ENCODE measurements around the gene ZNF862.

ZNF862 gene

GRCh38 chr7:149811831-149812490 lies 26.2 kb upstream of the ZNF862 start:
- DNase-seq = no peak

- no peak for DNase-seq
Measured at GRCh38 chr7:149813254-149814035, 24.7 kb upstream of the ZNF862 start.

GRCh38 chr7:149814494-149814893 lies 23.7 kb upstream of the ZNF862 start:
- no peak for DNase-seq

GRCh38 chr7:149815121-149815520 lies 23.1 kb upstream of the ZNF862 start:
- DNase-seq = no peak

- no peak for DNase-seq
Measured at GRCh38 chr7:149815661-149816266, 22.4 kb upstream of the ZNF862 start.

- DNase-seq = no peak
Measured at GRCh38 chr7:149816267-149816751, 21.9 kb upstream of the ZNF862 start.

- DNase-seq = no peak
Measured at GRCh38 chr7:149816794-149817193, 21.4 kb upstream of the ZNF862 start.

- no peak for DNase-seq
Measured at GRCh38 chr7:149817301-149817771, 20.8 kb upstream of the ZNF862 start.

- no peak for DNase-seq
Measured at GRCh38 chr7:149817836-149818535, 20.2 kb upstream of the ZNF862 start.

- no peak for DNase-seq
Measured at GRCh38 chr7:149818536-149818840, 19.7 kb upstream of the ZNF862 start.

- DNase-seq = no peak
Measured at GRCh38 chr7:149819141-149819960, 18.8 kb upstream of the ZNF862 start.

- no peak for DNase-seq
Measured at GRCh38 chr7:149819961-149820340, 18.2 kb upstream of the ZNF862 start.

GRCh38 chr7:149820622-149821190 lies 17.5 kb upstream of the ZNF862 start:
- no peak for DNase-seq

- DNase-seq = no peak
Measured at GRCh38 chr7:149821191-149822148, 16.7 kb upstream of the ZNF862 start.

GRCh38 chr7:149822353-149822943 lies 15.7 kb upstream of the ZNF862 start:
- no peak for DNase-seq

GRCh38 chr7:149823191-149823630 lies 15.0 kb upstream of the ZNF862 start:
- no peak for DNase-seq

GRCh38 chr7:149823631-149824199 lies 14.5 kb upstream of the ZNF862 start:
- no peak for DNase-seq

GRCh38 chr7:149824301-149824741 lies 13.9 kb upstream of the ZNF862 start:
- no peak for DNase-seq

GRCh38 chr7:149824748-149825566 lies 13.2 kb upstream of the ZNF862 start:
- DNase-seq = no peak

All from AML-193 (cell line).